Small intestine (tissue), 7 donors: ENCODE measurements around the gene HLA-DPA1. TPM values are rescaled to one million over a fixed set of nuclear protein-coding genes. Genes with fewer than 3 reads are reported as not detected.

Experiments used
- DNase-seq, 2 donors: peaks; one replicate each; pipeline versions ENCODE4 v3.0.0 to v3.0.0-alpha.2; 2013
- FAIRE-seq: peaks from 2 replicates; lab custom pipeline; 2012; peaks lifted over from hg19 to GRCh38; lab: Jason Lieb, UNC
- H3K27ac ChIP-seq, 3 donors: one replicate each; pipeline ENCODE4 v1.5.1; 2013; ENCODE audit warnings: low read length in 2 of 3, mild to moderate bottlenecking in 2 of 3, control low read depth in 1 of 3, inconsistent platforms in 1 of 3, low read depth in 1 of 3, moderate library complexity in 1 of 3
- H3K27me3 ChIP-seq, 3 donors: one replicate each; pipeline ENCODE4 v1.6.1; 2013; ENCODE audit warnings: low read length in 3 of 3, inconsistent platforms in 1 of 3; ENCODE audit not compliant: control insufficient read depth in 3 of 3, insufficient read depth in 3 of 3
- H3K36me3 ChIP-seq, 3 donors: one replicate each; pipeline ENCODE4 v1.6.1; 2013; ENCODE audit warnings: low read length in 3 of 3, inconsistent platforms in 1 of 3, low read depth in 1 of 3, mild to moderate bottlenecking in 1 of 3, moderate library complexity in 1 of 3; ENCODE audit not compliant: control insufficient read depth in 3 of 3, insufficient read depth in 2 of 3
- H3K4me1 ChIP-seq, 3 donors: one replicate each; pipeline ENCODE4 v1.6.1; 2013; ENCODE audit warnings: low read length in 2 of 3, inconsistent platforms in 1 of 3, low read depth in 1 of 3, mild to moderate bottlenecking in 1 of 3, moderate library complexity in 1 of 3; ENCODE audit not compliant: control insufficient read depth in 3 of 3, insufficient read depth in 2 of 3
- H3K4me3 ChIP-seq, 3 donors: one replicate each; pipeline ENCODE4 v1.5.1; 2013; ENCODE audit warnings: low read length in 3 of 3, control low read depth in 1 of 3, inconsistent platforms in 1 of 3, low read depth in 1 of 3, mild to moderate bottlenecking in 1 of 3, moderate library complexity in 1 of 3
- H3K9me3 ChIP-seq, 2 donors: one replicate each; pipeline ENCODE4 v1.6.1; 2013; ENCODE audit warnings: low read depth in 1 of 2, low read length in 1 of 2; ENCODE audit not compliant: control insufficient read depth in 2 of 2, insufficient read depth in 1 of 2
- WGBS, 3 donors: extraction: QIAGEN DNeasy Blood & Tissue Kit; methylation state at CpG; one replicate each; pipeline ENCODE4 v1.1.7; 2013; 5-methylcytosine and 5-hydroxymethylcytosine counted together
- polyA plus RNA-seq, 4 donors: library from polyadenylated mRNA; stranded (reverse) in 3 of 4; unstranded in 1 of 4; fragments of 200-250 nt in 3 of 4; fragments of 120-200 nt in 1 of 4; gene quantifications; one replicate each; pipeline versions ENCODE4 v1.2.1 to v1.2.3, GENCODE V29; 2013
- donor health status: healthy with polysubstance abuse.
- donor health status: control.
- donor health status: control.
- donor health status: Bipolar disorder and iron deficiency.
- donor health status: healthy.

The HLA-DPA1 gene
- polyA plus RNA-seq, 4 donors: 9.4 to 179 (median 59.4) TPM

- 76 to 79% (median 76%) methylated on average over 3 of the region's 3 CpGs for WGBS, 3 donors
- Histone ChIP-seq H3K27ac (peak overlapping the region in 1 of 3 donors; percentile 69), H3K9me3 (no peaks in the 10 kb centered on the region), H3K36me3 (no peaks in the 10 kb centered on the region), H3K27me3 (peaks cover 0 to 45% (median 0%) of the 10 kb centered on the region in 3 donors), H3K4me1 (peaks cover 0 to 2% (median 0%) of the 10 kb centered on the region in 3 donors), H3K4me3 (peak overlapping the region; percentile 30 to 62 (median 43))
- DNase-seq: no peak
- FAIRE-seq: no peak
Measured at GRCh38 chr6:33076406-33076934, 3.0 kb upstream of the HLA-DPA1 start.

- Histone ChIP-seq H3K27me3 (peaks cover 0 to 38% (median 0%) of the 10 kb centered on the region in 3 donors), H3K36me3 (no peaks in the 10 kb centered on the region), H3K27ac (peak within 1 kb of the TSS in 2 of 3 donors; percentile 27 to 72), H3K9me3 (no peaks in the 10 kb centered on the region), H3K4me3 (peak within 1 kb of the TSS; percentile 30 to 62 (median 43)), H3K4me1 (peaks cover 0 to 2% (median 0%) of the 10 kb centered on the region in 3 donors)
- DNase-seq (peak; percentile 45 to 76), FAIRE-seq (no peak)
- WGBS, 3 donors: 45 to 58% (median 53%) methylated on average over 10 of the region's 10 CpGs
Measured at GRCh38 chr6:33075568-33076405, 2.3 kb upstream of the HLA-DPA1 start, which contains the start of gene HLA-DPB1. Gene HLA-DPB1, plus strand, starts transcription at chr6:33075990. Its CDS starts 52 bp downstream, at chr6:33076042.

GRCh38 chr6:33075208-33075567, 1.7 kb upstream of the HLA-DPA1 start:
- Histone ChIP-seq H3K36me3 (no peaks in the 10 kb centered on the region), H3K4me1 (peaks cover 0 to 2% (median 0%) of the 10 kb centered on the region in 3 donors), H3K9me3 (no peaks in the 10 kb centered on the region), H3K27me3 (peaks cover 0 to 32% (median 0%) of the 10 kb centered on the region in 3 donors), H3K4me3 (no peak overlapping the region), H3K27ac (peak overlapping the region in 2 of 3 donors; percentile 27 to 72)
- FAIRE-seq (no peak), DNase-seq (no peak)
- 45 to 74% (median 50%) methylated on average over 4 of the region's 4 CpGs for WGBS, 3 donors

- Histone ChIP-seq H3K4me1 (peaks cover 0 to 2% (median 0%) of the 10 kb centered on the region in 3 donors), H3K27me3 (peaks cover 0 to 13% (median 0%) of the 10 kb centered on the region in 3 donors), H3K9me3 (no peaks in the 10 kb centered on the region), H3K4me3 (peak overlapping the region; percentile 4 to 34 (median 24)), H3K36me3 (peaks cover 0 to 2% (median 0%) of the 10 kb centered on the region in 3 donors), H3K27ac (peak overlapping the region in 1 of 3 donors; percentile 57)
- DNase-seq (no peak), FAIRE-seq (no peak)
- 54 to 77% (median 55%) methylated on average over 7 of the region's 7 CpGs for WGBS, 3 donors
Measured at GRCh38 chr6:33072508-33073100, 845 bp downstream of the HLA-DPA1 start.

GRCh38 chr6:33071569-33071968, 1.9 kb downstream of the HLA-DPA1 start:
- FAIRE-seq (no peak), DNase-seq (no peak)
- peaks cover 0 to 2% (median 0%) of the 10 kb centered on the region in 3 donors for H3K4me1 ChIP-seq
- no peaks in the 10 kb centered on the region for H3K9me3 ChIP-seq
- peaks cover 0 to 15% (median 0%) of the 10 kb centered on the region in 3 donors for H3K27me3 ChIP-seq
- H3K36me3 ChIP-seq: peaks cover 0 to 2% (median 0%) of the 10 kb centered on the region in 3 donors
- peak overlapping the region in 1 of 3 donors; percentile 20 for H3K27ac ChIP-seq
- 61 to 65% (median 65%) methylated on average over 6 of the region's 6 CpGs for WGBS, 3 donors
- peak overlapping the region in 1 of 3 donors; percentile 12 for H3K4me3 ChIP-seq

GRCh38 chr6:33070909-33071308, 2.5 kb downstream of the HLA-DPA1 start:
- no peak overlapping the region for H3K4me3 ChIP-seq
- H3K4me1 ChIP-seq: peaks cover 0 to under 1% (median 0%) of the 10 kb centered on the region in 3 donors
- H3K27me3 ChIP-seq: peaks cover 0 to 9% (median 0%) of the 10 kb centered on the region in 3 donors
- no peak for FAIRE-seq
- DNase-seq: no peak
- H3K36me3 ChIP-seq: peaks cover 0 to 2% (median 0%) of the 10 kb centered on the region in 3 donors
- no peak overlapping the region for H3K27ac ChIP-seq
- WGBS, 3 donors: 0 to 19% (median 0%) methylated on average over 2 of the region's 2 CpGs
- no peaks in the 10 kb centered on the region for H3K9me3 ChIP-seq

- DNase-seq: no peak
- WGBS, 3 donors: 48 to 69% (median 49%) methylated on average over 10 of the region's 10 CpGs
- no peaks in the 10 kb centered on the region for H3K9me3 ChIP-seq
- no peaks in the 10 kb centered on the region for H3K4me1 ChIP-seq
- peaks cover 0 to 2% (median 0%) of the 10 kb centered on the region in 3 donors for H3K36me3 ChIP-seq
- no peak for FAIRE-seq
- H3K27me3 ChIP-seq: peaks cover 0 to 8% (median 0%) of the 10 kb centered on the region in 3 donors
- H3K27ac ChIP-seq: no peak overlapping the region
- no peak overlapping the region for H3K4me3 ChIP-seq
Measured at GRCh38 chr6:33069021-33069738, 4.3 kb downstream of the HLA-DPA1 start.
